ENCODE data around the gene UNC5C. TPM values are rescaled to one million over a fixed set of nuclear protein-coding genes. Genes with fewer than 3 reads are reported as not detected.

The UNC5C gene
- total RNA-seq, 3 donors from 2014 or later (not counting 1 experiment from before 2014, with no cell fraction given) = not detected

GRCh38 chr4:95213366-95213765, 335.4 kb downstream of the UNC5C start:
- Histone ChIP-seq H3K9me3 (ENCODE audit: control insufficient read depth, insufficient read depth, low read length) (no peaks in the 10 kb centered on the region), H3K27me3 (ENCODE audit: control insufficient read depth, insufficient read depth, low read length) (no peaks in the 10 kb centered on the region), H3K27ac (ENCODE audit: low read length) (no peak overlapping the region), H3K36me3 (ENCODE audit: control insufficient read depth, insufficient read depth, low read length) (no peaks in the 10 kb centered on the region), H3K4me3 (ENCODE audit: low read length) (no peak overlapping the region), H3K4me1 (ENCODE audit: control insufficient read depth, insufficient read depth, low read length) (no peaks in the 10 kb centered on the region)
- ATAC-seq = no peak
- Mint-ChIP-seq H3K27ac (no peak overlapping the region), H3K27me3 (ENCODE audit: low read depth in 2 of 2) (peaks cover 4 to 5% of the 10 kb centered on the region in 2 donors), H3K9me3 (no peaks in the 10 kb centered on the region), H3K36me3 (no peaks in the 10 kb centered on the region), H3K4me3 (no peak overlapping the region), H3K4me1 (no peaks in the 10 kb centered on the region)
- intact Hi-C loops (cut with micrococcal nuclease) = no loop called here
- DNase-seq = no peak
- 90% methylated on average over 8 of the region's 8 CpGs for WGBS (ENCODE audit: insufficient coverage)
- no peak for TF ChIP-seq CTCF (IDR thresholded peaks at IDR 0.05)

GRCh38 chr4:95212692-95213091, 336.1 kb downstream of the UNC5C start:
- H3K36me3 ChIP-seq (ENCODE audit: control insufficient read depth, insufficient read depth, low read length) = no peaks in the 10 kb centered on the region
- no peaks in the 10 kb centered on the region for H3K9me3 ChIP-seq (ENCODE audit: control insufficient read depth, insufficient read depth, low read length)
- TF ChIP-seq CTCF (IDR thresholded peaks at IDR 0.05) = no peak
- no peak overlapping the region for H3K4me3 Mint-ChIP-seq
- ATAC-seq (no peak), DNase-seq (no peak)
- no peaks in the 10 kb centered on the region for H3K9me3 Mint-ChIP-seq
- no peak overlapping the region for H3K27ac ChIP-seq (ENCODE audit: low read length)
- H3K4me1 Mint-ChIP-seq = no peaks in the 10 kb centered on the region
- H3K4me3 ChIP-seq (ENCODE audit: low read length) = no peak overlapping the region
- no peaks in the 10 kb centered on the region for H3K27me3 ChIP-seq (ENCODE audit: control insufficient read depth, insufficient read depth, low read length)
- peaks cover 4 to 5% of the 10 kb centered on the region in 2 donors for H3K27me3 Mint-ChIP-seq (ENCODE audit: low read depth in 2 of 2)
- no peaks in the 10 kb centered on the region for H3K36me3 Mint-ChIP-seq
- intact Hi-C loops (cut with micrococcal nuclease) = no loop called here
- no peak overlapping the region for H3K27ac Mint-ChIP-seq
- 87% methylated on average over 8 of the region's 8 CpGs for WGBS (ENCODE audit: insufficient coverage)
- no peaks in the 10 kb centered on the region for H3K4me1 ChIP-seq (ENCODE audit: control insufficient read depth, insufficient read depth, low read length)

GRCh38 chr4:95209927-95210326, 338.8 kb downstream of the UNC5C start:
- Mint-ChIP-seq H3K9me3 (no peaks in the 10 kb centered on the region), H3K27ac (no peak overlapping the region), H3K36me3 (no peaks in the 10 kb centered on the region), H3K4me1 (no peaks in the 10 kb centered on the region), H3K27me3 (ENCODE audit: low read depth in 2 of 2) (peaks cover 4 to 5% of the 10 kb centered on the region in 2 donors), H3K4me3 (no peak overlapping the region)
- no peak for DNase-seq
- Histone ChIP-seq H3K27ac (ENCODE audit: low read length) (no peak overlapping the region), H3K9me3 (ENCODE audit: control insufficient read depth, insufficient read depth, low read length) (no peaks in the 10 kb centered on the region), H3K27me3 (ENCODE audit: control insufficient read depth, insufficient read depth, low read length) (no peaks in the 10 kb centered on the region), H3K36me3 (ENCODE audit: control insufficient read depth, insufficient read depth, low read length) (no peaks in the 10 kb centered on the region), H3K4me1 (ENCODE audit: control insufficient read depth, insufficient read depth, low read length) (no peaks in the 10 kb centered on the region), H3K4me3 (ENCODE audit: low read length) (no peak overlapping the region)
- ATAC-seq = no peak
- TF ChIP-seq CTCF (IDR thresholded peaks at IDR 0.05) = no peak
- 83% methylated on average over 1 of the region's 1 CpG for WGBS (ENCODE audit: insufficient coverage)
- intact Hi-C loops (cut with micrococcal nuclease) = no loop called here

GRCh38 chr4:95204873-95205272, 343.9 kb downstream of the UNC5C start:
- peak in 1 of 2 donors; percentile 4 for DNase-seq
- no peak for ATAC-seq
- WGBS (ENCODE audit: insufficient coverage) = 56% methylated on average over 3 of the region's 5 CpGs
- H3K27ac ChIP-seq (ENCODE audit: low read length) = no peak overlapping the region
- no peaks in the 10 kb centered on the region for H3K4me1 ChIP-seq (ENCODE audit: control insufficient read depth, insufficient read depth, low read length)
- no peaks in the 10 kb centered on the region for H3K9me3 ChIP-seq (ENCODE audit: control insufficient read depth, insufficient read depth, low read length)
- H3K27me3 ChIP-seq (ENCODE audit: control insufficient read depth, insufficient read depth, low read length) = no peaks in the 10 kb centered on the region
- H3K36me3 ChIP-seq (ENCODE audit: control insufficient read depth, insufficient read depth, low read length) = no peaks in the 10 kb centered on the region
- Mint-ChIP-seq H3K36me3 (no peaks in the 10 kb centered on the region), H3K9me3 (no peaks in the 10 kb centered on the region), H3K27me3 (ENCODE audit: low read depth in 2 of 2) (peaks cover 0 to 3% of the 10 kb centered on the region in 2 donors), H3K4me1 (no peaks in the 10 kb centered on the region), H3K4me3 (no peak overlapping the region), H3K27ac (no peak overlapping the region)
- intact Hi-C loops (cut with micrococcal nuclease) = no loop called here
- no peak for TF ChIP-seq CTCF (IDR thresholded peaks at IDR 0.05)
- no peak overlapping the region for H3K4me3 ChIP-seq (ENCODE audit: low read length)
